HCT116 (cell line): ENCODE data around the gene SLC12A8. TPM values are rescaled to one million over a fixed set of nuclear protein-coding genes. Genes with fewer than 3 reads are reported as not detected.

Source experiments
- ATAC-seq: fragments of 200-7000 bp; cut with Tn5 transposase; 2 replicates; pipeline ENCODE4 v1.9.1; 2020; ENCODE audit warnings: mild to moderate bottlenecking, moderate library complexity
- BruUV-seq: library from RNA; stranded (reverse); fragments of 400-500 nt; replicated peaks from 2 replicates; lab custom pipeline; 2021; lab: Mats Ljungman, UMichigan
- CTCF ChIA-PET: fragments of 300-600 bp; sonication (Branson Sonifier 250); formaldehyde crosslinking; loops from one replicate; lab custom pipeline; 2021; ENCODE audit warnings: antibody characterized with exemption; lab: Charles Lee
- POLR2A ChIA-PET: fragments of 300-600, 350-600 bp; sonication (Branson Sonifier 250); formaldehyde crosslinking; loops from one replicate; lab custom pipeline; 2021; ENCODE audit warnings: antibody characterized with exemption; lab: Charles Lee
- RAD21 ChIA-PET, 2 experiments: fragments of 300-600 bp; sonication (Branson Sonifier 250); formaldehyde crosslinking; loops; one replicate each; lab custom pipeline; 2023; ENCODE audit warnings: low total read pairs in 2 of 2; ENCODE audit not compliant: uncharacterized antibody in 2 of 2, unreplicated experiment in 2 of 2, low non-redundant PET in 1 of 2; lab: Charles Lee
- DNase-seq: peaks from one replicate; pipeline ENCODE4 v3.0.0-alpha.2; 2010; ENCODE audit warnings: low read depth, low spot score
- H2AFZ ChIP-seq: fragments of 200-600 bp; shearing (Covaris generic), sonication (generic); 2 replicates; pipeline ENCODE4 v1.6.1; 2017; ENCODE audit warnings: low read depth, mixed run types, mixed read lengths, antibody characterized with exemption, low read length; ENCODE audit not compliant: poor library complexity, severe bottlenecking
- H3K27ac ChIP-seq: 2 replicates; pipeline ENCODE4 v1.5.1; 2012; ENCODE audit warnings: low read depth, low read length
- H3K27me3 ChIP-seq: fragments of 200-600 bp; sonication (generic); 2 replicates; pipeline ENCODE4 v1.6.1; 2016; ENCODE audit warnings: mixed run types, low read length, mixed read lengths; ENCODE audit not compliant: insufficient read depth
- H3K36me3 ChIP-seq, 2 experiments: fragments of 200-500 bp in 1 of 2; fragments of 200-600 bp in 1 of 2; sonication (Bioruptor generic) in 1 of 2; sonication (generic) in 1 of 2; 2 replicates each; pipeline versions ENCODE4 v1.5.1 to v1.6.1; 2014 to 2016; ENCODE audit warnings: low read length in 2 of 2, inconsistent platforms in 1 of 2, mixed read lengths in 1 of 2, mixed run types in 1 of 2; ENCODE audit not compliant: insufficient read depth in 2 of 2, control insufficient read depth in 1 of 2
- H3K4me1 ChIP-seq, 2 experiments: fragments of 200-600 bp in 1 of 2; sonication (generic) in 1 of 2; 2 replicates each; pipeline versions ENCODE4 v1.5.1 to v1.6.1; 2012 to 2017; ENCODE audit warnings: low read length in 2 of 2, inconsistent platforms in 1 of 2, mild to moderate bottlenecking in 1 of 2, mixed read lengths in 1 of 2, mixed run types in 1 of 2, moderate library complexity in 1 of 2; ENCODE audit not compliant: insufficient read depth in 2 of 2, control insufficient read depth in 1 of 2
- H3K4me2 ChIP-seq: fragments of 200-600 bp; sonication (generic); 2 replicates; pipeline ENCODE4 v1.6.1; 2017; ENCODE audit warnings: mixed run types, low read length, mixed read lengths
- H3K4me3 ChIP-seq, 2 experiments: fragments of 200-600 bp in 1 of 2; sonication (generic) in 1 of 2; replicated peaks in 1 of 2; 2 replicates each; pipeline ENCODE4 v1.5.1; 2011 to 2016; ENCODE audit warnings: low read length in 2 of 2, control low read depth in 1 of 2, low read depth in 1 of 2, mild to moderate bottlenecking in 1 of 2, mixed read lengths in 1 of 2, mixed run types in 1 of 2
- H3K79me2 ChIP-seq: fragments of 200-600 bp; sonication (generic); 2 replicates; pipeline ENCODE4 v1.6.1; 2017; ENCODE audit warnings: mild to moderate bottlenecking, mixed run types, low read length, moderate library complexity, mixed read lengths; ENCODE audit not compliant: insufficient read depth
- H3K9ac ChIP-seq: fragments of 200-600 bp; sonication (generic); 2 replicates; pipeline ENCODE4 v1.6.1; 2016; ENCODE audit warnings: low read length, mixed read lengths
- H3K9me2 ChIP-seq: fragments of 200-600 bp; sonication (generic), shearing (Covaris generic); 2 replicates; pipeline ENCODE4 v1.6.1; 2017; ENCODE audit warnings: mixed run types, mild to moderate bottlenecking, moderate library complexity; ENCODE audit not compliant: insufficient read depth
- H3K9me3 ChIP-seq, 2 experiments: fragments of 200-500 bp in 1 of 2; fragments of 200-600 bp in 1 of 2; sonication (Bioruptor generic) in 1 of 2; sonication (generic) in 1 of 2; 2 replicates each; pipeline ENCODE4 v1.6.1; 2014 to 2017; ENCODE audit warnings: low read length in 2 of 2, mixed read lengths in 2 of 2, inconsistent platforms in 1 of 2, low read depth in 1 of 2, mild to moderate bottlenecking in 1 of 2, mixed run types in 1 of 2, moderate library complexity in 1 of 2; ENCODE audit not compliant: control insufficient read depth in 1 of 2, insufficient read depth in 1 of 2
- H4K20me1 ChIP-seq: fragments of 200-600 bp; sonication (generic), shearing (Covaris generic); 2 replicates; pipeline ENCODE4 v1.6.1; 2017; ENCODE audit warnings: mixed run types, mild to moderate bottlenecking, moderate library complexity; ENCODE audit not compliant: insufficient read depth
- FOSL1 ChIP-seq: IDR thresholded peaks from 2 replicates; pipeline ENCODE4 v1.6.1; 2012; ENCODE audit warnings: low read depth
- JUND ChIP-seq: IDR thresholded peaks from 2 replicates; pipeline ENCODE4 v1.6.1; 2012
- ZFX ChIP-seq: fragments of 450-650 bp; IDR thresholded peaks from 2 replicates; pipeline ENCODE4 v1.6.1; 2017
- ZNF274 ChIP-seq: fragments of 200-500 bp; sonication (Bioruptor generic); IDR thresholded peaks from 2 replicates; pipeline ENCODE4 v1.6.1; 2014; ENCODE audit warnings: mild to moderate bottlenecking, low read depth, low read length, inconsistent platforms
- intact Hi-C: fragments of 100-400 bp; cut with micrococcal nuclease; formaldehyde crosslinking; loops from 2 replicates; pipeline ENCODE4 v1.10.0; 2022
- total RNA-seq: library from RNA; stranded (reverse); gene quantifications from one replicate; pipeline ENCODE4 v1.2.1, GENCODE V29; 2021; ENCODE audit not compliant: unreplicated experiment

SLC12A8 gene
- total RNA-seq, 1 experiment from 2014 or later = 19.9 TPM

GRCh38 chr3:125211523-125212090, 941 bp downstream of the SLC12A8 start:
- H3K9me2 ChIP-seq = no peaks in the 10 kb centered on the region
- H3K9ac ChIP-seq = peak overlapping the region; percentile 92
- no peaks in the 10 kb centered on the region for H4K20me1 ChIP-seq
- RAD21 ChIA-PET = interaction anchor here in 1 of 2 experiments (0.5 to 0.7 kb wide), 2 partner anchors 125 to 222 kb away, joined by 3 read pairs; no protein-coding TSS in a partner anchor
- H3K27me3 ChIP-seq = no peaks in the 10 kb centered on the region
- DNase-seq = no peak
- TF ChIP-seq ZFX (no peak), ZNF274 (no peak)
- peak; percentile 56 for ATAC-seq
- POLR2A ChIA-PET = no interaction called here
- no peaks in the 10 kb centered on the region for H3K9me3 ChIP-seq
- H2AFZ ChIP-seq = no peak overlapping the region
- H3K4me1 ChIP-seq = peaks cover 10 to 47% of the 10 kb centered on the region in 2 experiments
- peak overlapping the region; percentile 54; the same call in 1 of the 2 replicates for H3K27ac ChIP-seq
- no TSS peak for BruUV-seq
- H3K4me2 ChIP-seq = peak overlapping the region; percentile 96
- CTCF ChIA-PET = no interaction called here
- H3K36me3 ChIP-seq = peaks cover 0 to 3% of the 10 kb centered on the region in 2 experiments; a peak in 1 of 4 replicates
- intact Hi-C loops = no loop called here
- H3K4me3 ChIP-seq = peak overlapping the region; percentile 68 to 76
- H3K79me2 ChIP-seq = peaks cover 15% of the 10 kb centered on the region; the same call in 1 of the 2 replicates

GRCh38 chr3:125207949-125208568, 4.5 kb downstream of the SLC12A8 start:
- intact Hi-C loops = no loop called here
- no TSS peak for BruUV-seq
- H3K27me3 ChIP-seq = no peaks in the 10 kb centered on the region
- H3K4me2 ChIP-seq = no peak overlapping the region
- ATAC-seq = no peak
- TF ChIP-seq FOSL1 (peak; percentile 7; the same call in 1 of the 2 replicates), JUND (no peak)
- no peak overlapping the region for H3K9ac ChIP-seq
- no peak overlapping the region for H3K4me3 ChIP-seq
- H3K9me3 ChIP-seq = no peaks in the 10 kb centered on the region
- RAD21 ChIA-PET = no interaction called here
- peaks cover 0 to 3% of the 10 kb centered on the region in 2 experiments; a peak in 1 of 4 replicates for H3K36me3 ChIP-seq
- no peak overlapping the region for H2AFZ ChIP-seq
- POLR2A ChIA-PET = no interaction called here
- peaks cover 25% of the 10 kb centered on the region; the same call in 1 of the 2 replicates for H3K79me2 ChIP-seq
- H3K4me1 ChIP-seq = peaks cover 6 to 33% of the 10 kb centered on the region in 2 experiments; a peak in 3 of 4 replicates
- DNase-seq = no peak
- no peak overlapping the region for H3K27ac ChIP-seq
- H4K20me1 ChIP-seq = no peaks in the 10 kb centered on the region
- CTCF ChIA-PET = no interaction called here
- no peaks in the 10 kb centered on the region for H3K9me2 ChIP-seq
